Activated T-cell treated with anti-CD3 and anti-CD28 coated beads, Interleukin-2, amount 50 U/mL, for 4 hours (primary cell): ENCODE results near the gene SPRED2. TPM values are rescaled to one million over a fixed set of nuclear protein-coding genes. Genes with fewer than 3 reads are reported as not detected.
"Not testable (repeated sequence)": the region's sequence is repeated elsewhere in the genome, so short reads cannot be mapped to it uniquely, and the experiment has no call there.

Experiments used
- ATAC-seq, 2 donors: fragments of 200-7000 bp; cut with Tn5 transposase; one replicate each; pipeline ENCODE4 v1.10.0; 2021
- DNase-seq: peaks from one replicate; pipeline ENCODE4 v3.0.0-alpha.2; 2020
- H3K27me3 Mint-ChIP-seq: one replicate; pipeline ENCODE4 v1.8.0; 2021; ENCODE audit warnings: low read depth, mixed read lengths
- H3K36me3 Mint-ChIP-seq: one replicate; pipeline ENCODE4 v1.8.0; 2022; ENCODE audit warnings: mixed read lengths; ENCODE audit not compliant: insufficient read depth
- H3K4me1 Mint-ChIP-seq: one replicate; pipeline ENCODE4 v1.8.0; 2021; ENCODE audit warnings: low read depth, mixed read lengths
- H3K4me3 Mint-ChIP-seq: one replicate; pipeline ENCODE4 v1.8.0; 2021; ENCODE audit warnings: mild to moderate bottlenecking, moderate library complexity, mixed read lengths
- H3K9me3 Mint-ChIP-seq: one replicate; pipeline ENCODE4 v1.8.0; 2021; ENCODE audit warnings: mixed read lengths
- total RNA-seq, 3 donors: library from RNA; stranded (reverse); gene quantifications; one replicate each; pipeline ENCODE4 v1.2.1, GENCODE V29; 2021

The SPRED2 gene
- total RNA-seq, 3 donors from 2014 or later = 10.4 to 11.0 (median 10.9) TPM

GRCh38 chr2:65325066-65325465, 107.3 kb downstream of the SPRED2 start:
- no peaks in the 10 kb centered on the region for H3K36me3 Mint-ChIP-seq
- H3K4me1 Mint-ChIP-seq = peaks cover 7% of the 10 kb centered on the region

GRCh38 chr2:65320946-65321345, 111.5 kb downstream of the SPRED2 start:
- Mint-ChIP-seq H3K4me1 (peaks cover 16% of the 10 kb centered on the region), H3K27me3 (no peaks in the 10 kb centered on the region), H3K9me3 (no peaks in the 10 kb centered on the region), H3K36me3 (peaks cover 2% of the 10 kb centered on the region), H3K4me3 (no peak overlapping the region)
- ATAC-seq (no peak), DNase-seq (no peak)

More at GRCh38 chr2:65325066-65325465, 107.3 kb downstream of the SPRED2 start:
- ATAC-seq (no peak), DNase-seq (no peak)
- no peak overlapping the region for H3K4me3 Mint-ChIP-seq
- H3K27me3 Mint-ChIP-seq = no peaks in the 10 kb centered on the region
- H3K9me3 Mint-ChIP-seq = no peaks in the 10 kb centered on the region

GRCh38 chr2:65320042-65320725, 112.2 kb downstream of the SPRED2 start:
- ATAC-seq (peak; percentile 86 to 87), DNase-seq (no peak)
- Mint-ChIP-seq H3K9me3 (no peaks in the 10 kb centered on the region), H3K36me3 (peaks cover 2% of the 10 kb centered on the region), H3K4me1 (peaks cover 16% of the 10 kb centered on the region), H3K4me3 (no peak overlapping the region), H3K27me3 (no peaks in the 10 kb centered on the region)

- no peaks in the 10 kb centered on the region for H3K9me3 Mint-ChIP-seq
- no peaks in the 10 kb centered on the region for H3K27me3 Mint-ChIP-seq
- DNase-seq (no peak), ATAC-seq (no peak)
- H3K36me3 Mint-ChIP-seq = peaks cover 2% of the 10 kb centered on the region
- no peak overlapping the region for H3K4me3 Mint-ChIP-seq
- H3K4me1 Mint-ChIP-seq = peaks cover 16% of the 10 kb centered on the region
Observed at GRCh38 chr2:65319674-65320041, 112.7 kb downstream of the SPRED2 start.

- Mint-ChIP-seq H3K27me3 (no peaks in the 10 kb centered on the region), H3K36me3 (peaks cover 5% of the 10 kb centered on the region), H3K9me3 (no peaks in the 10 kb centered on the region), H3K4me3 (no peak overlapping the region), H3K4me1 (peaks cover 16% of the 10 kb centered on the region)
- DNase-seq (no peak), ATAC-seq (no peak)
Observed at GRCh38 chr2:65319072-65319673, 113.2 kb downstream of the SPRED2 start.

GRCh38 chr2:65317841-65318240, 114.6 kb downstream of the SPRED2 start:
- ATAC-seq (no peak), DNase-seq (no peak)
- Mint-ChIP-seq H3K36me3 (peaks cover 14% of the 10 kb centered on the region), H3K27me3 (no peaks in the 10 kb centered on the region), H3K9me3 (no peaks in the 10 kb centered on the region), H3K4me3 (no peak overlapping the region), H3K4me1 (peaks cover 16% of the 10 kb centered on the region)

- not testable (repeated sequence) for H3K27me3 Mint-ChIP-seq, H3K4me3 Mint-ChIP-seq, H3K9me3 Mint-ChIP-seq, DNase-seq, ATAC-seq
- peaks cover 16% of the 10 kb centered on the region for H3K4me1 Mint-ChIP-seq
- peaks cover 15% of the 10 kb centered on the region for H3K36me3 Mint-ChIP-seq
Observed at GRCh38 chr2:65317351-65317750, 115.0 kb downstream of the SPRED2 start.

- Mint-ChIP-seq H3K4me1 (peaks cover 16% of the 10 kb centered on the region), H3K9me3 (no peaks in the 10 kb centered on the region), H3K4me3 (no peak overlapping the region), H3K36me3 (peaks cover 15% of the 10 kb centered on the region), H3K27me3 (no peaks in the 10 kb centered on the region)
- DNase-seq = no peak
- ATAC-seq = no peak
Observed at GRCh38 chr2:65316072-65316471, 116.3 kb downstream of the SPRED2 start.

GRCh38 chr2:65314801-65315441, 117.5 kb downstream of the SPRED2 start:
- ATAC-seq (no peak), DNase-seq (no peak)
- Mint-ChIP-seq H3K9me3 (no peaks in the 10 kb centered on the region), H3K27me3 (no peaks in the 10 kb centered on the region), H3K4me3 (no peak overlapping the region), H3K36me3 (peaks cover 15% of the 10 kb centered on the region), H3K4me1 (peaks cover 9% of the 10 kb centered on the region)

GRCh38 chr2:65313954-65314256, 118.5 kb downstream of the SPRED2 start:
- Mint-ChIP-seq H3K27me3 (no peaks in the 10 kb centered on the region), H3K4me3 (no peak overlapping the region), H3K4me1 (peaks cover under 1% of the 10 kb centered on the region), H3K9me3 (no peaks in the 10 kb centered on the region), H3K36me3 (peaks cover 15% of the 10 kb centered on the region)
- ATAC-seq (no peak), DNase-seq (no peak)

- Mint-ChIP-seq H3K36me3 (peaks cover 15% of the 10 kb centered on the region), H3K4me1 (no peaks in the 10 kb centered on the region), H3K4me3 (no peak overlapping the region), H3K9me3 (no peaks in the 10 kb centered on the region), H3K27me3 (no peaks in the 10 kb centered on the region)
- DNase-seq (no peak), ATAC-seq (no peak)
Observed at GRCh38 chr2:65313126-65313953, 119.1 kb downstream of the SPRED2 start.

GRCh38 chr2:65311596-65311995, 120.8 kb downstream of the SPRED2 start:
- ATAC-seq (no peak), DNase-seq (no peak)
- no peak overlapping the region for H3K4me3 Mint-ChIP-seq
- H3K9me3 Mint-ChIP-seq = no peaks in the 10 kb centered on the region
- H3K4me1 Mint-ChIP-seq = no peaks in the 10 kb centered on the region
- peaks cover 14% of the 10 kb centered on the region for H3K36me3 Mint-ChIP-seq
- H3K27me3 Mint-ChIP-seq = no peaks in the 10 kb centered on the region

GRCh38 chr2:65311049-65311448, 121.3 kb downstream of the SPRED2 start:
- no peak overlapping the region for H3K4me3 Mint-ChIP-seq
- DNase-seq (no peak), ATAC-seq (no peak)
- H3K4me1 Mint-ChIP-seq = no peaks in the 10 kb centered on the region
- no peaks in the 10 kb centered on the region for H3K9me3 Mint-ChIP-seq
- no peaks in the 10 kb centered on the region for H3K27me3 Mint-ChIP-seq
- H3K36me3 Mint-ChIP-seq = peaks cover 13% of the 10 kb centered on the region

GRCh38 chr2:65309699-65310098, 122.7 kb downstream of the SPRED2 start:
- ATAC-seq (no peak), DNase-seq (no peak)
- H3K4me1 Mint-ChIP-seq = no peaks in the 10 kb centered on the region
- no peaks in the 10 kb centered on the region for H3K9me3 Mint-ChIP-seq
- H3K4me3 Mint-ChIP-seq = no peak overlapping the region
- peaks cover 13% of the 10 kb centered on the region for H3K36me3 Mint-ChIP-seq
- H3K27me3 Mint-ChIP-seq = no peaks in the 10 kb centered on the region
